GM21528 (cell line): Measurements from ENCODE around the gene ALDH18A1.

Experiments
- ATAC-seq: cut with Tn5 transposase; IDR thresholded peaks from one replicate; pipeline ENCODE4 v1.9.1; 2021; ENCODE audit warnings: mild to moderate bottlenecking, moderate library complexity; ENCODE audit not compliant: unreplicated experiment, low FRiP score

ALDH18A1 gene

DNA sequence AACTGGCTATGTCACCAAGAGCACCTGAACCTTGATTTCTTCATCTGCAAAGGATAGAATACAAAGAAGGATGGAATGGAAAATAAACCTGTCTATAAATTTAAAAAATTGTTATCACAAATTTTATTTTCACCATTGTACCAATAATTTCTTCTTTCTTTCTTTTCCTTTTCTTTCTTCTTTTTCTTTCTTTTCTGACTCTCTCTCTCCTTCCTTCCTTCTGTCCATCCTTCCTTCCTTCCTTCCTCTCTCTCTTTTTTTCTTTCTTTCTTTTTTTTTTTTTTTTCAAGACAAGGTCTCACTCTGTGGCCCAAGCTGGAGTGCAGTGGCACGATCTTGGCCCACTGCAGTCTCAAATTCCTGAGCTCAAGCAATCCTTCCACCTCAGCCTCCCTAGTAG is 58.7 kb downstream of the ALDH18A1 start:
- ATAC-seq: no peak

- ATAC-seq: no peak
Measured at GRCh38 chr10:95588025-95588424, 68.5 kb downstream of the ALDH18A1 start.

DNA sequence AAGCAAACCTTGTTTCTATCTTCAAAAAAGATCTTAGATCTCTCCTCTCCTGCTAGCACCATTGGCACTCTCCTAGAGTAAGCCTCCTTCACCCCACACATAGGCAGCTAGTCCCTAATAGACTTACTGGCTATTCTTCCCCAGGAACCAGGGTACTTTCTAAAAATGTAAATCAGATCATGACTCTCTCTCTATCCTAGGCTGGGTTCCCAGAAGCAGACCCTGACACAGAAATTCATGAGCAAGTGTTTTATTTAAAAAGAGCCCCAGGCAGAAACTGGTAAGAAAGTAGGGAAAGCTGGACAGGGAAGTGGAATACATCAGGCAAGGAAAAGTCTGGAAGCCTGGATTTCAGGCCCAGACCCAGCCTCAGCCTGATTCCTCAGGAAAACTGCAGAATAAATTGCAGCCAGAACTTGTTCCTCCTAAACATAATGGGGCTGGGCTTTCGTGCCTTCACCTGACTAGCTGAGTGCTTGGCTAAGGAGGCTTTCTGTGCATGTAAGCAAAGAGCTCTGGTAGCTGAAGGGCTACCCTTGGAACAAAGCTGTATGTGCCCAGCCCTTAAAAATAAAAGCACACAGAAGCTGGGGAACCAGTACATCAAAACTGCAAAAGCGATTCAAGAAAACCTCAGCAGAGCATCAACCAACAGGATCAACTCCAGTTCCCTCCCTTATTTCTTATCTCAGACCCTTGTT is 76.5 kb downstream of the ALDH18A1 start:
- no peak for ATAC-seq

GRCh38 chr10:95579292-95579691 is 77.2 kb downstream of the ALDH18A1 start:
- no peak for ATAC-seq

- no peak for ATAC-seq
Measured at GRCh38 chr10:95578619-95579018, 77.9 kb downstream of the ALDH18A1 start.

DNA sequence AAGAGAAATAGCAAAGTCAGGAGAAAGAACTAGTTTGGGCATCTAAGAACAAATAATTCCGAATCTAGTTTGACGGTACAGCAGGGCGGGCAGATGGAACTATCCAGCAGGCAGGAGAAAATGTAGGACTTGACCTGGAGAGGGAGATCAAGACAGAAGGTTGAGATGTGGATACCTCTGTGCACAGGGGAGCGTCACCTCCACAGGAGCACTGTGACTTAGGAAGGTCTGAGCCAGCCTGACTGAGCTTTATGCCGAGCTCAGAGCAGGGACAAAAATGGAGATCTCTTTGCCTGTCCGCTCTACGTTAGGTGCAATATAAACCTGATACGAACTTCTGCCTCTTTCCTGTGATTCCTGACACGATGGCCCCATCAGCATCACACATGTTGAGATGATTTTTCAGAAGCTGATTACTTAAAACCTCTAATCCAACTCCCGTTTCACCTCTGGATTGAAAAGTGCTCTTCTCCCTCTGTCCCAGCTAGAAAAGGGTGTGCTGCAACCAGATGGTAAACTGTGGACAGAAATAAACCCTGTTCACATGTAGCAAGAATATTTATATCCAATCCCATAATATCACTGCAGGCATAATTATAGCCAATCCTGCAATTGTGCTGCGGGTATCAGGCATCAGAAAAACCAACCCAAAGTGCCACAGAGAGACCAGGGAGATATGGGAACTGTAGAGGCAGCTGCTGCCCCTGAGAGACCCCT is 81.7 kb downstream of the ALDH18A1 start:
- no peak for ATAC-seq

GRCh38 chr10:95573964-95574604 is 82.4 kb downstream of the ALDH18A1 start:
- no peak for ATAC-seq

- no peak for ATAC-seq
Measured at GRCh38 chr10:95573527-95573926, 83.0 kb downstream of the ALDH18A1 start.

GRCh38 chr10:95572131-95572820 is 84.2 kb downstream of the ALDH18A1 start:
- no peak for ATAC-seq

- no peak for ATAC-seq
Measured at GRCh38 chr10:95571390-95571789, 85.1 kb downstream of the ALDH18A1 start.

GRCh38 chr10:95569368-95569767 is 87.1 kb downstream of the ALDH18A1 start:
- ATAC-seq: no peak

GRCh38 chr10:95567903-95568630 is 88.4 kb downstream of the ALDH18A1 start:
- ATAC-seq: no peak

DNA sequence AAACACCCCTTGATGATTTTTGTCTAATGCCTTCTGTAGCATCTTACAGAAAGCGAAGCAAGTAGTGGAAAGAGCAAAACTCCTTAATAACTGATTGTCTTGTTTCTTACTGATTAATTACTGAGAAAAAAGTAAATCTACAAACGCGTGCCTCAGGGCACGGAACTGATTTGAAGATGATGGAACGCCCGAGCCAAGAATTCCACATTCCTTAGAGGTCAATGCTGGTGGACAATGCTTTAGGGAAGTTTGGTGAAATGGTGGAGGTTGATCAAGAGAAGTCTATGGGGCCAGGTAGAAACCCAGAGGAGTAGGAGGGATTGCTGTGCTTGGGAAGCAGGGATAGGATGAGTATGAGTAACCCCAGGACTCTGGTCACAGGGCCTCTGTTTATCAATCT is 90.4 kb downstream of the ALDH18A1 start:
- no peak for ATAC-seq

DNA sequence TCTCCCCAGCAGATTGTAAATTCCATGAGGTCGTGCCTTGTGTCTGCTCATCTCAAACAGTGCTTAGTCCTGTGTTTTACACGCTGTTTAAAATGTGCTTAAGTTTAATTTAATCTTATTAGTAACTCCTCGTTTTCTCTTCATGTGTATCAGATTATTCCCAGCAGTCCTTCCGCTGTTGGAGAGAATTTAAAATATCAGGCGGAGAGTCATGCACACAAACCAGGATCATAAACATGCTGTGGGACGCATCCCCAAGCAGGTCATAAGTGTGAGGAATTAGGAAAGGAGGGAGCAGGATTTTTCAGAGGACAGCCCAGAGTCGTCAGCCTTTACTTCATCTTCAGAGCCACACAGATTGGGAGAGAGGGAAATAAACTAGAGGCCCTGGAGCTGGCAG is 91.2 kb downstream of the ALDH18A1 start:
- ATAC-seq: no peak

DNA sequence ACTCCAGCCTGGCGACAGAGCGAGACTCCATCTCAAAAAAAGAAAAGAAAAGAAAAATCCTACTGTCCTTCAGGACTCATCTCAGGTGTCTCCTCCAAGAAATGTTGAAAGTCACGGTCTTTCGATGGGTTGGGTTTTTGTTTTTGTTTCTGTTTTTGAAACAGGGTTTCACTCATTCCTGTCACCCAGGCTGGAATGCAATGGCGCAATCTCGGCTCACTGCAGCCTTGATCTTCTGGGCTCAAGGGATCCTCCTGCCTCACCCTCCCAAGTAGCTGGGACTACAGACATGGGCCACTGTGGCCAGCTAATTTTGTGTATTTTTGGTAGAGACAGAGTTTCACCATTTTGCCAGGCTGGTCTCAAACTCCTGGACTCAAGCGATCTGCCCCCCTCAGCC is 92.2 kb downstream of the ALDH18A1 start:
- ATAC-seq: no peak

- ATAC-seq: no peak
Measured at GRCh38 chr10:95562341-95562965, 94.1 kb downstream of the ALDH18A1 start.

- ATAC-seq: no peak
Measured at GRCh38 chr10:95561864-95562177, 94.7 kb downstream of the ALDH18A1 start.

GRCh38 chr10:95561177-95561863 is 95.2 kb downstream of the ALDH18A1 start, which contains the start of gene SORBS1:
Gene SORBS1 (minus strand): TSS chr10:95561371. CDS start chr10:95441135, 120,236 bp downstream.
- ATAC-seq: peak; percentile 100
